ENCODE results near the gene PICK1.

PICK1 gene

GRCh38 chr22:38056969-38057891 is at the start of gene PICK1:
Gene PICK1 (plus strand): TSS chr22:38057404. CDS start chr22:38057810, 406 bp downstream.
- peak; percentile 88 for DNase-seq

GRCh38 chr22:38009000-38009806 is 48.0 kb upstream of the PICK1 start:
- no peak for DNase-seq

DNA sequence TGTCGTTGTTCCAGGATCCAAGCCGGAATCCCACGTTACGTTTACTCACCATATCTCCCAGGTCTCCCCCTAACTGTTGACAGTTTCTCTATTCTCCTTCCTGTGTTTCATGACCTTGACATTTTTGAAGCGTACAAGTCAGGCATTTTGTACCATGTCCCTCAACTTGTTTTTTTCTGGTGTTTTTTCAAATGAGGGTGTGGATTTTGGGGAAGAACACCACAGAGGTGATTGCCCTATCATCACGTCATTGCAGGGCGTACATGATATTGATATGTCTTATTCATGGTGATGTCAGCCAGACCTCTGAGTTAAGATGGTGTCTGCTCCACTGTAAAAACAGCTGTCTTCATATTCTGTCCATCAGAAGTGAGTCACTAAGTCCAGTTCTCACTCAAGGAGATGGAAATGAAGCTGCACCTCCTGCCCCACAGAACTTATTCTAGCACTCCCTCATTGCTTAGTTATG is 44.6 kb upstream of the PICK1 start:
- no peak for DNase-seq

- no peak for DNase-seq
Observed at GRCh38 chr22:38014083-38014482, 43.1 kb upstream of the PICK1 start.

DNA sequence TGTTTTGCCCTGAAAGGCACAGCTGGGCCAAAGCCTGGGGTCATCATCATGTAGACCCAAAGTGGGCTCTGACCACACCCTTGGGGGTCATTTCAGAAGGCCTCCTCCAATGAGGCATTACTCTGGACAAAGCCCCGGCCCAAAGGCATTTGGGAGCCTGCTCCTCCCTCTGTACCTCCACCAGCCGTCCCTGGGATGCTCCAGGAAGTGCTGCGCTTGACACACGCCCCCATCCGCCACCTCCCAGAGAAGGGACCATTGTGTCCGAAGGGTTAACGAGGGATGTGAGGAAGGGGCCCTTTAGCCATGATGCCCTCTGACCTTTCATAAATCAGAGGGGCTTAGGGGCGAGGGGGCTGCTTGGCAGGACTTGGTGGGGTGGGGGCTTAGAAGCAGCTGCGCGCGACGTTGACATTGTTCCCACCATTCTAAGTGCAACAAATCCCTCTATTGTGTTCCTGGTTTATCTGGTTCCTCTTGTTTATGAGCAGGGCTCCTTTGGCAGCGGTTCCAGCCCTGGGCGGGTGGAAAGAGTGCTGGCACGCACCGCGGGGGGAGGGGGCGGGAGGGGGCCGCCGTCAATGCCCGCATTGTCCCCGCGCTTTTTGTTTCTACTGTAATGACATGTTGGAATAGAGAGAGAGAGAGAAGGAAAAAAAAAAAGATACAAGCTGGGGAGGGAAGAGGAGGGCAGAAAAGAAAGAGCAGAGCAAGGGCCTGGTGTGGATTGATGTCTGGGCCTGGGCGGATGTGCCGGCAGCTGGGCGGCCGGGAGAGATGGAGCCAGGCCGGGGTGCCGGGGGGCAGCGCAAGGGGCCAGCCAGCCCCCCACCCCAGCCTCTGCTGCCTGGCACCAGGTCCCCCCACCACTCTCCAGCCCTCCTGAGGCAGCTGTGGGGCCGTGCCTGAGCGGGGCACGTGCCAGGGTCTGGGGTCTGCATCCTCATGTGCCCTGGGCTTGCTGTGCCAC is 40.7 kb upstream of the PICK1 start:
- no peak for DNase-seq

DNA sequence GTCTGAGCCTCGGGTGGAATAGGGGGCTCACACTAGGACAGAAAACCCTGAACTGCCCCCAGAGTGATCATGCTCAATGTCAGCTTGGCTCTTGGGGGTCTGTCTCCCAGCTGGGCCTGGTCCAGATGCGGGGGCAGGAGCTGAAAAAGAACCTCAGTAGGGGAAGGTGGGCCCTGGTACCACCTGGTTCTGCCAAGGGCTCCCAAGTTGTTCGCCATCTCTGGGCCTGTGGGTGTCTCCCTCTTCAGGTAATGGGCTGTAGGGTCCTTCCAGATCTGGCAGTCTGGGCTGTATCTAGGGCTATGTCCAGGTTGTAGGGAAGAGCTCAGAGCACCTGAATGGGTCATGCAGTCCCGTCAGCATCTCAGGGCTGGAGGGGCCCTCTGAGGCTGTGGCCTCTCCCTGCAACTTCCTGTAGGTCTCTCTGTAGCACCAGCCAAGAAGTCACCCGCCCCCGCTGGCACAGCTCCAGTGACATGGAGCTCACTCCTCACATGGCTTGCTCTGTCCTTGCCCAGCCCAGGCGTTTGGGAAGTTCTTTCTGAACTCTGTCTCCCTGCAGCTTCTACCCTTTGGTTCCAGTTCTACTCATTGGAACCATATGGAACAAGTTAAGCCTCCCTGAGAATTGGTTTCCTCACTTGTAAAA is 39.8 kb upstream of the PICK1 start:
- peak; percentile 55 for DNase-seq

DNA sequence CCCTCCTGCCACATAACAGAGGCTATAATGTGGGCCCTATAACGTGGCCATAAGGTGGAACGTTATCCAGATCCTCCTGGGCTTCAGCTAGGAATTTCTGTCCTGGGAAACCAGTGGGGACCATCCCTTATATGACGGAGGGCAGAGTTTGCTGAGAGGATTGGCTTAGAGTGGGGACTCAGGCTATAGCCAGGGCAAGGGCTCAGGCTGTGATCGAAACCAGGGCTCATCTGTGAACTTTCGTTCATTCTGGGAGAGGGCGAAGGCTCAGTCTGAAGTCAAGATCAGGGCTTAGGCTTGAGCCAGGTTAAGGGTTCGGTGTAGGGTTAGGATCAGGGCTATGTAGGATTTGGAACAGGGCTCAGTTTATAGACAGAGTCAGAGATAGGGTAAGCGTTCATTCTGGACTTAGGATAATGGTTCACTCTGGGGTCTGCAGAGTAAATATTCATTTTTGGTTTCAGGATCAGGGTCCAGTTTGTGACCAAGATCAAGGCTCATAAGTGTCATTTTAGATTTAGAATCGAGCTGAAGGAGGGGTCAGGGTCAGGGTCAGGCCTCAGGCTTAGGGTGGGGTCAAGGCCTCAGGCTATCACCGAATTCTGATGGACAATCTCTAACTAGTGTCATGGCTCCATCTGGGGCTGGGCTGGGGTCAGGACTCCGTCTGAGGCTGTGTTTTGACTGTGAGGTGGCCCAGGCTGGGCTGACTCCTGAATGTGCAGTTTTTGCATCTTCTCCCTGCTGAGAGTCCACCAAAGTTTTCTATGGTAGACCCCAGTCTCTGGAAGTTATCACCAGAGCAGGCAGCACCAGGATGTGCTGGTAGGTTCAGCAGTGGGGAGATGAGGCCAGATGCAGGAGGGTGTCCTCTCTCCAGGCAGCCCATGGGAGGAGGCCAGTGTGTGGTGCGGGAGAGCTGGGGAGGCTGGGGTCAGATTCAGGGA is 39.0 kb upstream of the PICK1 start:
- DNase-seq: no peak

- DNase-seq: no peak
Observed at GRCh38 chr22:38018938-38019827, 38.0 kb upstream of the PICK1 start.

DNA sequence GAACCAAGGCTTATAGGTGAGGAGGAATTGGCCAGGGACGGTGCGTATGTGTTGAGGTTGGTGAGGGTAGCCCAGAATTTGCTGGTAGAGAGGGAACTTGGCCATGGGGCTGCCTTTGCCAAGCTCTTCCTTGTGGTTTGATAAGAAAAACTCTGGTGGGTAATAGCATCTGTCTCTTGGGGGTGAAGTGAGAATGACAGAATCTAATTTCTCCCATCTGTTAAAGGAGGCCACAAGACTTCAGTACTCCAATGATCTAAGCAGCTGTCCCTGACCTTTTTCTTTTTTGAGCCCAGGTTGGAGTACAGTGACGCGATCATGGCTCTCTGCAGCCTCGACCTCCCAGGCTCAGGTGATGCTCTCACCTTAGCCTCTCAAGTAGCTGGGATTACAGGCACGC is 36.0 kb upstream of the PICK1 start:
- DNase-seq: no peak

- no peak for DNase-seq
Observed at GRCh38 chr22:38023045-38023444, 34.2 kb upstream of the PICK1 start.

DNA sequence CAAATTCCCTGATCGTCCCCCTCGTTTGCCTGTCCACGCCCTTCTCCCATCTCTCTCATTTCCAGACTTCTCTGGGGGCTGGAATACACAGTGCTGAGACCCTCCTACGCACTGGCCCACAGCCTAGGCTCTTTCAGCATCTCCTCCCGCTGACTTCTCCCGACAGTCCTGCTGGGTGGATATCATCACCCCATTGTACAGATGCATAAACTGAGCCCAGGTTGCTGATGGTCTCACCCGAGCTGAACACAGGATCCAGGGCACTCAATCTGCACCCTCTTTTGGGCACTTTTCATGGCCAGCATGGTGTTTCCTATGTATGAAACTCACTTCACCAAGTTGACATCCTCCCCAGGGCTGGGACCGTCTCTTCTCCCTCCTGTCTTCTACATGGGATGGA is 31.7 kb upstream of the PICK1 start:
- no peak for DNase-seq

DNA sequence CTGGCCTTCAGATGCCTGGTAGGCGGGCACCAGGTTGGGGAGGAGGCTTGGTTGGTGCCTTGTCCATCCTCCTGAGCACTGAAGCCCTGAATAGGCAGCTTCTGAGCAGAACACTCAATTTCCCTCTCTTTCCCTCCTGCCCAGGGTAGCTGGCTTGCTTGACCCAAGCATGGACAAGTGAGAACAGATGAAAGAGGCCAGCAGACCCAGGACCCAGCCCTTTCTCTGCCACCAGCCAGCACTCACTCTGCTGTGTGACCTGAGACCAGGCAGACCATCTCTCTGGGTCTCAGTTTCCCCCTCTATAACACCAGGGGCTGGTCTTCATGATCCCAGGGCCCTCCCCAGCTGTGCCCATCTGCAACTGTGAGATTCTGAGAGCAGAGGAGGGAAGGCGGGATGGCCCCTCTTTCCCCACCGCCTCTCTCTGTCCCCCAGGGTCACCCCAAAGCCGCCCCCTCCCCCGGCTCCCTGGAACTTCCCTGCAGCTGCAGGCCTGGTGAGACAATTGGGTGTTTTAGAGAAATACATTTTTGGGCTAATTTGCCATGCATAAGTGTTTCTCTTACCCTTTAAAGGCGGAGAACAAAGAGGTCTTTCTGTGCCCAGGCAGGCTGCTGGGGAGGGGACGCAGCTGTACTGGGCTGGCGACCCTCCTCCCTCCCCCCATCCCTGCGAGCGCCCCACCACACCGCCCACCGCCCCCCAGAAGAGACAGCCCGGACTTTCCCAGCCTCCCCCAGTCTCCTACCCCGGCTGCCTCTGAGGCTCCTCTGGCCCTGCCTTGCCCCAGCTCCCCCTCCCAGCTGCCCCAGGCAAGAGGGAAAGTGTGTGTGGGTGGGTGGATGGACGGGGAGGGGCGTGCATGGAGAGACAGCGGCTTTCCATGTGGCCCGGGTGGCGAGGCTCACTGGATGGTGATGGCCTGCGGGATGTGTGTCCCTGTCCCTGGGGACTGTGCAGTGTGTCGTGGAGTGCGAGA is 30.8 kb upstream of the PICK1 start:
- no peak for DNase-seq

DNA sequence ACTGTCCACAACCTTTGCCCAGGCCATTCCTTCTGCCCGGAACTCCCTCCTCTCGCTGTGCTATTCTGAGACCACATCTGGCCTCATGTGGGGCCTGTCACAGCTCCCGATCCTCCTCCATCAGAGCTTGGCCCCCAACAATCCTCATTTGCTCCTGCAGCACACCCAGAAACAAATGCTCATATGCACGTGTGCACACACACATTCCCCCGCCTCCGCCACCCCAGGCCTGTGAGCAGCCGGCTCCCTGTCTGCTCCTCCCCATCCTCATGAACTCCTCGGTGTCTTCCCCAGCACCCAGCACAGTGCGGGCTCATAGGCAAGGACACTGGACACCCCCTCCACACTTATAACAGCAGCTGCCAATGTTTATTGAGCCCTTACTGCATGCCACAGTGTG is 29.7 kb upstream of the PICK1 start:
- no peak for DNase-seq

GRCh38 chr22:38028344-38029130 is 28.7 kb upstream of the PICK1 start:
- no peak for DNase-seq

DNA sequence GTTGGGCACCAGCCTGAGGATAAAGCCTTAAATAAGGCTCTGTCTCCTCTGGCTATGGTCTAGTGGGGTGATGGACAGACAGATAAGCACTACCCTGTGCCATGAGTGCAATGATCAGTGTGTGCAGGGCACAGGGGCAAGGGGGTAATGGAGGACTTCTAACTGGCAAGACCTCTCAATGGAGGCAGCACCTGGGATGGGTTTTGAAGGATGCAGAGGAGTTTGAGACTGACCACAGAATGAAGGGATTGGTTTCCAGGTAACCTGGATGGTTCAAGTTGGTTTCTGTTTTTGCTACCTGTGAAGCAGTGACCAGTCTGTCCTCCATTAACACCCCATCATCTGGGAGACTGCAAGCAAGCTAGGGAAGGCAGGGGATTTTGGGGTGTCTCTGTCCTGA is 27.8 kb upstream of the PICK1 start:
- no peak for DNase-seq

GRCh38 chr22:38029901-38030300 is 27.3 kb upstream of the PICK1 start:
- no peak for DNase-seq

DNA sequence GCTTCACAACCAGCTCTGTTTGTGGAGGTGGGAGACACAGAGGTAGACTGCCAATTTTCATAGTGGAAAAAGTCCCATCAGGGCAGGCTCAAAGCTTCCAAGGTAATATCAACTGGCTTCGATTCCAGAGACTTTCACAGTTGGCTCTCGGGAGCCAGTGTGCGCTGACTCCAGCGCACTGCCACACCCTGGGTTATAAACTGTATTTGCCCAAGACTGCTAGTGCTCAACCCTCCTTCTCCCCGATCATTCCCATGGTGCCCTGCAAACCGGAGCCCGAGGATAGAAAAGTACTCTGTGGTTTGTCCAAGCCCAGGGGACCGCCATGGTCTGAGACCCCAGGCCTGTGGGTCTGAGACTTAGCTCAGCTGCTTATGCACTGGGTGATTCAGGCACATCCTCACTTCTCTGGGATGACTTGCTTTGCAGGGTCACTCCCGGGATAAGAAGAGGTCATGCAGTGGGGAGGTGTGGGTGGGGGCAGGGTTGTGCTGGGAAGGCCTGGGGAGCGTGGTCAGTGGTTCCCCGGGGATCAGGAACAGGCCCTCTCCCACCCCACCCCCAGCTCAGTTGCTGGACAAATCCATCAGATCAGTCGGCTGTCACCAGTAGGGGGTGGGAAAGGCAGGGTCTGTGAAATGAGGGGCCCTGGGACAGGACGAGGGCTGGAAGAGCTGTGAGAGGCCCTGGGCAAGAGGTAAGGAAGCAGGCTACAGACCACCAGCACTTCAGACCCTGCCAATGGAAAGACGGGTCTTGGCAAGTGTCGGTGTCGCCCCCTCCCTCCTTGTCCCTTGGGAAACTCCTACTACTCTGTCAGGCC is 26.7 kb upstream of the PICK1 start:
- no peak for DNase-seq
